Mesendoderm (in vitro differentiated cells): ENCODE measurements around the gene LMTK3.

Experiments used
- DNase-seq: peaks from one replicate; pipeline ENCODE4 v3.0.0; 2013
- H2AK5ac ChIP-seq: 2 replicates; pipeline ENCODE4 v1.6.1; 2013; ENCODE audit warnings: low read length, inconsistent platforms
- H2BK120ac ChIP-seq: 2 replicates; pipeline ENCODE4 v1.6.1; 2013; ENCODE audit warnings: low read depth, mild to moderate bottlenecking, low read length, moderate library complexity, mixed read lengths
- H2BK15ac ChIP-seq: replicated peaks from 2 replicates; pipeline ENCODE4 v1.6.1; 2013; ENCODE audit warnings: low read depth, mild to moderate bottlenecking, moderate library complexity
- H2BK5ac ChIP-seq: 2 replicates; pipeline ENCODE4 v1.6.1; 2013; ENCODE audit warnings: low read length, inconsistent platforms
- H3K18ac ChIP-seq: 2 replicates; pipeline ENCODE4 v1.6.1; 2013; ENCODE audit warnings: mild to moderate bottlenecking, low read length, mixed read lengths
- H3K23ac ChIP-seq: one replicate; pipeline ENCODE4 v1.6.1; 2013; ENCODE audit warnings: low read length
- H3K27ac ChIP-seq: 2 replicates; pipeline ENCODE4 v1.5.1; 2013; ENCODE audit warnings: low read depth, mild to moderate bottlenecking, inconsistent platforms, low read length, moderate library complexity
- H3K27me3 ChIP-seq: 2 replicates; pipeline ENCODE4 v1.6.1; 2013; ENCODE audit warnings: low read length, control low read depth, mild to moderate bottlenecking, inconsistent platforms; ENCODE audit not compliant: insufficient read depth, poor library complexity
- H3K36me3 ChIP-seq: 2 replicates; pipeline ENCODE4 v1.6.1; 2013; ENCODE audit warnings: low read length, inconsistent platforms; ENCODE audit not compliant: control insufficient read depth, insufficient read depth
- H3K4ac ChIP-seq: one replicate; pipeline ENCODE4 v1.6.1; 2013; ENCODE audit warnings: low read depth, mild to moderate bottlenecking, low read length, moderate library complexity
- H3K4me1 ChIP-seq: 2 replicates; pipeline ENCODE4 v1.6.1; 2013; ENCODE audit warnings: low read depth, low read length, inconsistent platforms; ENCODE audit not compliant: control insufficient read depth
- H3K4me2 ChIP-seq: 2 replicates; pipeline ENCODE4 v1.6.1; 2013; ENCODE audit warnings: low read length
- H3K4me3 ChIP-seq: 2 replicates; pipeline ENCODE4 v1.5.1; 2013; ENCODE audit warnings: mild to moderate bottlenecking, low read length
- H3K56ac ChIP-seq: one replicate; pipeline ENCODE4 v1.6.1; 2013; ENCODE audit warnings: low read length
- H3K79me1 ChIP-seq: 2 replicates; pipeline ENCODE4 v1.6.1; 2013; ENCODE audit warnings: low read length, inconsistent platforms
- H3K79me2 ChIP-seq: 2 replicates; pipeline ENCODE4 v1.6.1; 2013; ENCODE audit warnings: mild to moderate bottlenecking, low read length; ENCODE audit not compliant: control insufficient read depth, insufficient read depth
- H3K9ac ChIP-seq: 2 replicates; pipeline ENCODE4 v1.6.1; 2013; ENCODE audit warnings: low read length, inconsistent platforms
- H4K5ac ChIP-seq: one replicate; pipeline ENCODE4 v1.6.1; 2013; ENCODE audit warnings: low read length
- H4K8ac ChIP-seq: one replicate; pipeline ENCODE4 v1.6.1; 2013; ENCODE audit warnings: low read depth, mild to moderate bottlenecking, control low read depth, low read length, moderate library complexity
- WGBS: extraction: QIAGEN DNeasy Blood & Tissue Kit; methylation state at CpG from one replicate; pipeline ENCODE4 v1.1.7; 2013; ENCODE audit warnings: low lambda C conversion rate, missing lambda C conversion rate; ENCODE audit not compliant: insufficient coverage; ENCODE audit errors: extremely low coverage; 5-methylcytosine and 5-hydroxymethylcytosine counted together

The LMTK3 gene

GRCh38 chr19:48455171-48455907 is 56.3 kb downstream of the LMTK3 start, which contains the start of gene KCNJ14:
TSS of gene KCNJ14 (plus strand) at chr19:48455574. CDS start at chr19:48461725, 6,151 bp downstream.
- no peaks in the 10 kb centered on the region for H3K27me3 ChIP-seq
- no peak within 1 kb of the TSS for H3K56ac ChIP-seq
- no peak within 1 kb of the TSS for H2BK5ac ChIP-seq
- H2BK120ac ChIP-seq, result no peak within 1 kb of the TSS
- H3K79me2 ChIP-seq, result no peaks in the 10 kb centered on the region
- no peak within 1 kb of the TSS for H3K9ac ChIP-seq
- no peak within 1 kb of the TSS for H3K4me3 ChIP-seq
- H4K5ac ChIP-seq, result no peak within 1 kb of the TSS
- no peak within 1 kb of the TSS for H3K4ac ChIP-seq
- H2AK5ac ChIP-seq, result no peak within 1 kb of the TSS
- H3K79me1 ChIP-seq, result peaks cover 5% of the 10 kb centered on the region
- H3K18ac ChIP-seq, result no peak within 1 kb of the TSS
- H3K23ac ChIP-seq, result no peak within 1 kb of the TSS
- peaks cover 21% of the 10 kb centered on the region for H3K36me3 ChIP-seq
- H3K4me2 ChIP-seq, result no peak within 1 kb of the TSS
- H3K4me1 ChIP-seq, result no peaks in the 10 kb centered on the region
- no peak within 1 kb of the TSS for H3K27ac ChIP-seq
- no CpG with 5 or more reads among the region's 16 CpGs for WGBS
- no peak for DNase-seq
- H2BK15ac ChIP-seq, result no peak within 1 kb of the TSS
- H4K8ac ChIP-seq, result no peak within 1 kb of the TSS

DNA sequence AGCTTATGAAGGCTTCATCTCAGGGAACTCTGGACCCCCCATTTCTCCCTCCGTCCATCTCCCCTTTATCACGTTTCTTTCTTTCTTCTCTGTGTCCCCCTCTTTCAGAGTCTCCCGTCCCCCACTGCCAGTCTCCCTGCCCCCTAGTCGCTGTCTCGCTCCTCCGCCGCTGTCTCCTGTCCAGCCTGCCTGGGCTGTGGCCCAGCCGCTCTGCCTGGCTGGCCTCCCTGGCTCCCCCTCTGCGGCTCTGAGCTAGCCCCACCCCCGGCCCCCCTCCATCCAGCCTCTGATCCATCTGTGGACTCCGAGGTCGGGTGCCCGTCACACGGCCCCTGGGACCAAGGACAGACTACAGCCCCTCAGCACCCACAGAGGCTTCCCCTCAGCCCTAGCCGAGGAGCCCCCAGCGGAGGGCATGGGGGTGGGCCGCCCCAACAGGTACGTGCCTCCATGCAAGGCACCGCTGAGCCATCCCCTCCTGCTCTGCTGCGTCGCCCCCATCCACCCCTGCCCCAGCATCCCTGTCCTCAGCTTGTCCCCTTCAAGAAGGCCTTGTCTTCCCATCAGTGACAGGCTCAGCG is 57.4 kb downstream of the LMTK3 start:
- Histone ChIP-seq H3K23ac (no peak overlapping the region), H3K18ac (no peak overlapping the region), H3K79me1 (peaks cover 5% of the 10 kb centered on the region), H3K4me1 (no peaks in the 10 kb centered on the region), H2BK5ac (no peak overlapping the region), H3K4me3 (no peak overlapping the region), H3K27ac (no peak overlapping the region), H2AK5ac (no peak overlapping the region), H4K8ac (no peak overlapping the region), H3K9ac (no peak overlapping the region), H3K4me2 (no peak overlapping the region), H4K5ac (no peak overlapping the region), H3K56ac (no peak overlapping the region), H2BK15ac (no peak overlapping the region), H3K4ac (no peak overlapping the region), H2BK120ac (no peak overlapping the region), H3K36me3 (peaks cover 24% of the 10 kb centered on the region), H3K27me3 (no peaks in the 10 kb centered on the region), H3K79me2 (no peaks in the 10 kb centered on the region)
- DNase-seq, result no peak
- WGBS, result no CpG with 5 or more reads among the region's 22 CpGs

DNA sequence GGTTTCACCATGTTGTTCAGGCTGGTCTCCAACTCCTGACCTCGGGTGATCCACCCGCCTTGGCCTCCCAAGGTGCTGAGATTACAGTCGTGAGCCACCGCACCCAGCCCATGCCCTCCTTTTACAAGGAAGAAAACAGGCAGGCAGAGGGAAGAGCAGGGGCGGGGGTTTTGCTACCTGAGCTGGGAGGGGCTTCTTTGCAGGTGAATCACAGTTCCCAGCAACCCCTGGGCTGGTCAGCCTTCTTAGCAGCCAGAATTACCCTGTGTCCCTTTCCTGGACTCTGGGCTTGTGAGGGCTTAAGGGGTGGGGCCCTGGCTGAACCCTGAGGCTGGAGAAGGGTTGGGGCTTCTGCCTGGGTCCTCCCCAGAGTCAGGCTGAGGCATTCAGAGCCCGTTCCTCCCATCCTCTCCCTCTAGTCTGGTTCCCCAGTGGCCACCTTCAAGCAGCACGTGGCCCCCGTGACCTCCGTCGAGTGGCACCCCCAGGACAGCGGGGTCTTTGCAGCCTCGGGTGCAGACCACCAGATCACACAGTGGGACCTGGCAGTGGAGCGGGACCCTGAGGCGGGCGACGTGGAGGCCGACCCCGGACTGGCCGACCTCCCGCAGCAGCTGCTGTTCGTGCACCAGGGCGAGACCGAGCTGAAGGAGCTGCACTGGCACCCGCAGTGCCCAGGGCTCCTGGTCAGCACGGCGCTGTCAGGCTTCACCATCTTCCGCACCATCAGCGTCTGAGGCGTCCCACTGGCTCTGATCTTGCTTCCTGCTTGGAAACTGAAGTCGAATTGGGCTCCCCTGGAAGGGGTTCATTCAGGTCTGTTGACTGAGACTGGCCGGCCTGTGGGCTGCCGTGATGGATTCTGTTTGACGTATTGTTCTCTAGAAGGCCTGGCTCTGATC is 59.1 kb downstream of the LMTK3 start:
- no peak overlapping the region for H2BK15ac ChIP-seq
- H3K23ac ChIP-seq, result no peak overlapping the region
- no peak overlapping the region for H3K56ac ChIP-seq
- no peak overlapping the region for H3K9ac ChIP-seq
- peaks cover 9% of the 10 kb centered on the region for H3K79me1 ChIP-seq
- no CpG with 5 or more reads among the region's 33 CpGs for WGBS
- no peaks in the 10 kb centered on the region for H3K4me1 ChIP-seq
- H3K4me3 ChIP-seq, result no peak overlapping the region
- no peak overlapping the region for H2BK5ac ChIP-seq
- no peaks in the 10 kb centered on the region for H3K79me2 ChIP-seq
- no peak overlapping the region for H3K27ac ChIP-seq
- DNase-seq, result no peak
- no peaks in the 10 kb centered on the region for H3K27me3 ChIP-seq
- no peak overlapping the region for H3K4me2 ChIP-seq
- H3K18ac ChIP-seq, result no peak overlapping the region
- no peak overlapping the region for H2BK120ac ChIP-seq
- no peak overlapping the region for H2AK5ac ChIP-seq
- H4K8ac ChIP-seq, result no peak overlapping the region
- no peak overlapping the region for H4K5ac ChIP-seq
- peaks cover 24% of the 10 kb centered on the region for H3K36me3 ChIP-seq
- no peak overlapping the region for H3K4ac ChIP-seq

- Histone ChIP-seq H3K79me1 (peaks cover 10% of the 10 kb centered on the region), H4K5ac (no peak overlapping the region), H3K4me2 (no peak overlapping the region), H3K79me2 (peaks cover 1% of the 10 kb centered on the region), H3K36me3 (peaks cover 24% of the 10 kb centered on the region), H3K56ac (no peak overlapping the region), H3K9ac (no peak overlapping the region), H3K4ac (no peak overlapping the region), H4K8ac (no peak overlapping the region), H3K18ac (no peak overlapping the region), H2BK120ac (no peak overlapping the region), H3K23ac (no peak overlapping the region), H3K27me3 (no peaks in the 10 kb centered on the region), H2BK5ac (no peak overlapping the region), H2BK15ac (no peak overlapping the region), H3K4me1 (peaks cover under 1% of the 10 kb centered on the region), H3K27ac (no peak overlapping the region), H2AK5ac (no peak overlapping the region), H3K4me3 (no peak overlapping the region)
- no CpG with 5 or more reads among the region's 12 CpGs for WGBS
- no peak for DNase-seq
Measured at GRCh38 chr19:48451624-48452023, 60.0 kb downstream of the LMTK3 start.

GRCh38 chr19:48450863-48451262 is 60.8 kb downstream of the LMTK3 start:
- H3K56ac ChIP-seq, result no peak overlapping the region
- H3K79me1 ChIP-seq, result peaks cover 13% of the 10 kb centered on the region
- H2BK5ac ChIP-seq, result no peak overlapping the region
- H3K4me1 ChIP-seq, result peaks cover 3% of the 10 kb centered on the region
- H3K18ac ChIP-seq, result no peak overlapping the region
- WGBS, result no CpG with 5 or more reads among the region's 15 CpGs
- H3K79me2 ChIP-seq, result peaks cover 7% of the 10 kb centered on the region
- no peak overlapping the region for H2BK120ac ChIP-seq
- H2AK5ac ChIP-seq, result no peak overlapping the region
- H3K9ac ChIP-seq, result no peak overlapping the region
- H3K23ac ChIP-seq, result no peak overlapping the region
- no peaks in the 10 kb centered on the region for H3K27me3 ChIP-seq
- no peak overlapping the region for H3K4me3 ChIP-seq
- no peak for DNase-seq
- no peak overlapping the region for H3K27ac ChIP-seq
- no peak overlapping the region for H3K4ac ChIP-seq
- H3K4me2 ChIP-seq, result no peak overlapping the region
- no peak overlapping the region for H2BK15ac ChIP-seq
- H4K5ac ChIP-seq, result no peak overlapping the region
- H3K36me3 ChIP-seq, result peaks cover 23% of the 10 kb centered on the region
- no peak overlapping the region for H4K8ac ChIP-seq
